Neural cell (in vitro differentiated cells): ENCODE results near the gene FTL. TPM values are rescaled to one million over a fixed set of nuclear protein-coding genes. Genes with fewer than 3 reads are reported as not detected.

ENCODE experiments used
- H2AFZ ChIP-seq: fragments of 200-600, 300-800 bp; sonication (generic), shearing (Covaris generic); 2 replicates; pipeline ENCODE4 v1.6.0; 2014; ENCODE audit warnings: low read depth, mild to moderate bottlenecking, antibody characterized with exemption, low read length, moderate library complexity
- H3F3A ChIP-seq: fragments of 200-600 bp; shearing (Covaris generic); 2 replicates; pipeline ENCODE4 v1.6.1; 2016; ENCODE audit warnings: mild to moderate bottlenecking, moderate library complexity, mixed read lengths, antibody characterized with exemption, low read length; ENCODE audit not compliant: insufficient read depth, poor library complexity, severe bottlenecking
- H3K27ac ChIP-seq: fragments of 200-600, 300-800 bp; sonication (generic), shearing (Covaris generic); 2 replicates; pipeline ENCODE4 v1.5.1; 2014; ENCODE audit warnings: mild to moderate bottlenecking, low read length, moderate library complexity
- H3K27me3 ChIP-seq: fragments of 300-800, 200-600 bp; sonication (generic), shearing (Covaris generic); 2 replicates; pipeline ENCODE4 v1.6.0; 2014; ENCODE audit warnings: mild to moderate bottlenecking, low read depth, low read length, moderate library complexity; ENCODE audit not compliant: insufficient read depth
- H3K36me3 ChIP-seq: fragments of 300-800, 200-600 bp; sonication (generic), shearing (Covaris generic); 2 replicates; pipeline ENCODE4 v1.5.1; 2014; ENCODE audit warnings: mild to moderate bottlenecking, antibody characterized with exemption, low read length, moderate library complexity; ENCODE audit not compliant: insufficient read depth
- H3K4me2 ChIP-seq: fragments of 300-800, 200-600 bp; sonication (generic), shearing (Covaris generic); 2 replicates; pipeline ENCODE4 v1.6.0; 2014; ENCODE audit warnings: mild to moderate bottlenecking, low read length
- H3K4me3 ChIP-seq: fragments of 300-800, 200-600 bp; sonication (generic), shearing (Covaris generic); 2 replicates; pipeline ENCODE4 v1.5.1; 2014; ENCODE audit warnings: mild to moderate bottlenecking, low read length, moderate library complexity
- H3K79me2 ChIP-seq: fragments of 200-600 bp; shearing (Covaris generic); replicated peaks from 2 replicates; pipeline ENCODE4 v1.6.0; 2014; ENCODE audit warnings: mild to moderate bottlenecking, low read length, moderate library complexity; ENCODE audit not compliant: insufficient read depth
- H3K9ac ChIP-seq: fragments of 300-800, 200-600 bp; sonication (generic), shearing (Covaris generic); 2 replicates; pipeline ENCODE4 v1.6.1; 2016; ENCODE audit warnings: mild to moderate bottlenecking, low read length, mixed read lengths
- H3K9me2 ChIP-seq: fragments of 200-600 bp; shearing (Covaris generic); 2 replicates; pipeline ENCODE4 v1.6.1; 2016; ENCODE audit warnings: mild to moderate bottlenecking, low read length, mixed read lengths; ENCODE audit not compliant: insufficient read depth
- H3K9me3 ChIP-seq: fragments of 200-600, 300-800 bp; sonication (generic), shearing (Covaris generic); 2 replicates; pipeline ENCODE4 v1.6.1; 2016; ENCODE audit warnings: mild to moderate bottlenecking, mixed run types, low read length, moderate library complexity, mixed read lengths
- H4K20me1 ChIP-seq: fragments of 200-600 bp; shearing (Covaris generic); 2 replicates; pipeline ENCODE4 v1.6.1; 2016; ENCODE audit warnings: mild to moderate bottlenecking, mixed run types; ENCODE audit not compliant: insufficient read depth
- EP300 ChIP-seq: fragments of 450-650 bp; conservative IDR thresholded peaks from 2 replicates; pipeline ENCODE4 v1.6.1; 2014; ENCODE audit warnings: antibody characterized with exemption, mild to moderate bottlenecking, moderate library complexity; ENCODE audit not compliant: poor library complexity, severe bottlenecking
- EZH2 ChIP-seq: fragments of 200-600, 300-800 bp; shearing (Covaris generic), sonication (generic); IDR thresholded peaks from 2 replicates; pipeline ENCODE4 v1.6.1; 2014; ENCODE audit warnings: antibody characterized with exemption, low read length, borderline replicate concordance, mild to moderate bottlenecking; ENCODE audit not compliant: insufficient read depth, poor library complexity, severe bottlenecking
- MXI1 ChIP-seq: fragments of 450-650 bp; conservative IDR thresholded peaks from 2 replicates; pipeline ENCODE4 v1.6.1; 2014; ENCODE audit warnings: antibody characterized with exemption, mild to moderate bottlenecking; ENCODE audit not compliant: poor library complexity, severe bottlenecking
- POLR2AphosphoS5 ChIP-seq: IDR thresholded peaks from 2 replicates; pipeline ENCODE4 v1.6.1; 2012
- RAD21 ChIP-seq: fragments of 450-650 bp; conservative IDR thresholded peaks from 2 replicates; pipeline ENCODE4 v1.6.1; 2014; ENCODE audit warnings: antibody characterized with exemption, mild to moderate bottlenecking, moderate library complexity
- SMC3 ChIP-seq: fragments of 450-650 bp; conservative IDR thresholded peaks from 2 replicates; pipeline ENCODE4 v1.6.1; 2014; ENCODE audit warnings: antibody characterized with exemption, mild to moderate bottlenecking, moderate library complexity; ENCODE audit not compliant: poor library complexity
- TAF1 ChIP-seq: IDR thresholded peaks from 2 replicates; pipeline ENCODE4 v1.6.1; 2012; ENCODE audit warnings: low read depth
- polyA plus RNA-seq: library from polyadenylated mRNA; depleted of rRNA; stranded (reverse); fragments of >200 nt; gene quantifications from 2 replicates; pipeline ENCODE4 v1.2.3, GENCODE V29; 2014
- TF ChIP-seq, protein P1 (sequence below): fragments of 450-650 bp; IDR thresholded peaks from 2 replicates; pipeline ENCODE4 v1.5.1; 2014; ENCODE audit warnings: antibody characterized with exemption, mild to moderate bottlenecking, moderate library complexity; ENCODE audit not compliant: poor library complexity, severe bottlenecking
- TF ChIP-seq, protein P2 (sequence below): IDR thresholded peaks from 2 replicates; pipeline ENCODE4 v1.6.1; 2012; ENCODE audit warnings: borderline replicate concordance

The FTL gene
- polyA plus RNA-seq, 1 donor from 2014 or later = 886 TPM

DNA sequence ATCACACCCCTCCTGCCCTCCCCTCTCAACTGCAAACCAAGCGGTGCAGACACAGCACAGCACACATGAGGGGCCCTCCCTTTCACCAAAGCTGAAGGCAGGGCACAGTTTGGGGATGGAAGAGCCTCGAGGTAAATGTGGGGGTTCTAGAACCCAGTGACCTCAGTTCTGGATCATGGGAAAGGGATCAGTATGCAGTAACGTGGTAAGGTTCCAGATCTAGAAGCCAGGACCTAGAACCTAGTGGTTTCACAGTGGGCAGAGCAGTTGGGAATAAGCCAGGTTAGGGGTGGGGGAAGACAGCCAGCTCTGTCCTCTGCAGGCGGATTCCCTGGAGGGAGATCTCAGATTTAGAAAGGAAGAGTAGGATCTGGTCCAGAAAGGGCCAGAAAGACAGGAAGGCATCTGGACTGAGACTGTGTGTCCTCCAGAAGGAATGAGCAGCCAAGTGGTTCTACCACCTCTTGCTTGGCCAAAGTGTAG, 3.1 kb downstream of the FTL start:
- H2AFZ ChIP-seq = no peak overlapping the region
- H3K27me3 ChIP-seq = no peaks in the 10 kb centered on the region
- peaks cover 6% of the 10 kb centered on the region for H3K79me2 ChIP-seq
- no peak overlapping the region for H3K9ac ChIP-seq
- no peak for TF ChIP-seq MXI1
- TF ChIP-seq TAF1 = no peak
- TF ChIP-seq EZH2 = no peak
- no peak for TF ChIP-seq RAD21
- no peak for TF ChIP-seq SMC3
- no peak for TF ChIP-seq POLR2AphosphoS5
- TF ChIP-seq, protein P1, sequence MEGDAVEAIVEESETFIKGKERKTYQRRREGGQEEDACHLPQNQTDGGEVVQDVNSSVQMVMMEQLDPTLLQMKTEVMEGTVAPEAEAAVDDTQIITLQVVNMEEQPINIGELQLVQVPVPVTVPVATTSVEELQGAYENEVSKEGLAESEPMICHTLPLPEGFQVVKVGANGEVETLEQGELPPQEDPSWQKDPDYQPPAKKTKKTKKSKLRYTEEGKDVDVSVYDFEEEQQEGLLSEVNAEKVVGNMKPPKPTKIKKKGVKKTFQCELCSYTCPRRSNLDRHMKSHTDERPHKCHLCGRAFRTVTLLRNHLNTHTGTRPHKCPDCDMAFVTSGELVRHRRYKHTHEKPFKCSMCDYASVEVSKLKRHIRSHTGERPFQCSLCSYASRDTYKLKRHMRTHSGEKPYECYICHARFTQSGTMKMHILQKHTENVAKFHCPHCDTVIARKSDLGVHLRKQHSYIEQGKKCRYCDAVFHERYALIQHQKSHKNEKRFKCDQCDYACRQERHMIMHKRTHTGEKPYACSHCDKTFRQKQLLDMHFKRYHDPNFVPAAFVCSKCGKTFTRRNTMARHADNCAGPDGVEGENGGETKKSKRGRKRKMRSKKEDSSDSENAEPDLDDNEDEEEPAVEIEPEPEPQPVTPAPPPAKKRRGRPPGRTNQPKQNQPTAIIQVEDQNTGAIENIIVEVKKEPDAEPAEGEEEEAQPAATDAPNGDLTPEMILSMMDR = no peak
- TF ChIP-seq EP300 = no peak
- TF ChIP-seq, protein P2, sequence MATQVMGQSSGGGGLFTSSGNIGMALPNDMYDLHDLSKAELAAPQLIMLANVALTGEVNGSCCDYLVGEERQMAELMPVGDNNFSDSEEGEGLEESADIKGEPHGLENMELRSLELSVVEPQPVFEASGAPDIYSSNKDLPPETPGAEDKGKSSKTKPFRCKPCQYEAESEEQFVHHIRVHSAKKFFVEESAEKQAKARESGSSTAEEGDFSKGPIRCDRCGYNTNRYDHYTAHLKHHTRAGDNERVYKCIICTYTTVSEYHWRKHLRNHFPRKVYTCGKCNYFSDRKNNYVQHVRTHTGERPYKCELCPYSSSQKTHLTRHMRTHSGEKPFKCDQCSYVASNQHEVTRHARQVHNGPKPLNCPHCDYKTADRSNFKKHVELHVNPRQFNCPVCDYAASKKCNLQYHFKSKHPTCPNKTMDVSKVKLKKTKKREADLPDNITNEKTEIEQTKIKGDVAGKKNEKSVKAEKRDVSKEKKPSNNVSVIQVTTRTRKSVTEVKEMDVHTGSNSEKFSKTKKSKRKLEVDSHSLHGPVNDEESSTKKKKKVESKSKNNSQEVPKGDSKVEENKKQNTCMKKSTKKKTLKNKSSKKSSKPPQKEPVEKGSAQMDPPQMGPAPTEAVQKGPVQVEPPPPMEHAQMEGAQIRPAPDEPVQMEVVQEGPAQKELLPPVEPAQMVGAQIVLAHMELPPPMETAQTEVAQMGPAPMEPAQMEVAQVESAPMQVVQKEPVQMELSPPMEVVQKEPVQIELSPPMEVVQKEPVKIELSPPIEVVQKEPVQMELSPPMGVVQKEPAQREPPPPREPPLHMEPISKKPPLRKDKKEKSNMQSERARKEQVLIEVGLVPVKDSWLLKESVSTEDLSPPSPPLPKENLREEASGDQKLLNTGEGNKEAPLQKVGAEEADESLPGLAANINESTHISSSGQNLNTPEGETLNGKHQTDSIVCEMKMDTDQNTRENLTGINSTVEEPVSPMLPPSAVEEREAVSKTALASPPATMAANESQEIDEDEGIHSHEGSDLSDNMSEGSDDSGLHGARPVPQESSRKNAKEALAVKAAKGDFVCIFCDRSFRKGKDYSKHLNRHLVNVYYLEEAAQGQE = no peak
- H3K4me2 ChIP-seq = no peak overlapping the region
- H4K20me1 ChIP-seq = no peaks in the 10 kb centered on the region
- H3K36me3 ChIP-seq = peaks cover 5% of the 10 kb centered on the region
- H3K9me3 ChIP-seq = no peaks in the 10 kb centered on the region
- H3K4me3 ChIP-seq = no peak overlapping the region
- H3K27ac ChIP-seq = no peak overlapping the region
- no peaks in the 10 kb centered on the region for H3F3A ChIP-seq
- no peaks in the 10 kb centered on the region for H3K9me2 ChIP-seq

DNA sequence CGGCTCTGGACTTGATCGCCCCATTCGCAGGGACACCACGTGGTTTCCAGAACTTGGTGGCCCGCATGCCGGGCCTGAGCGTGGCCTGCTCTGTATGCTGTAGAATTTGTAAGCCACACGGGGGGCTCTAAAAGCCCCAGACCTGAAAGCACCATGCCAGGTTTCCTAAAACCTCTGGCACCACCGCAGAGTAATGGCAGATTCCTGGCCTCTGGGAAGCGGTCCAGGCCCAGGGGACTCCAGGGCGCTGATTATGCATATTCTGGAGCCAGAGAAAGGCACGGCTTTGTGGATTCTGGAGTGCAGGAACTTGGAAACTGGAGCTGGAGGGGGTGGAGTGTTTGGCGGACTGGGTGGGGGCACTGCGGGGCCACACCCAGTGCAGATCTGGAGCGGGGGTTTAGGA, 3.7 kb downstream of the FTL start:
- H4K20me1 ChIP-seq = no peaks in the 10 kb centered on the region
- no peaks in the 10 kb centered on the region for H3K9me3 ChIP-seq
- no peak overlapping the region for H3K9ac ChIP-seq
- TF ChIP-seq MXI1 (no peak), TAF1 (no peak), EZH2 (no peak), EP300 (no peak), RAD21 (no peak)
- TF ChIP-seq, protein P1 = no peak
- TF ChIP-seq, protein P2 = no peak
- no peak overlapping the region for H3K4me3 ChIP-seq
- H3K27me3 ChIP-seq = no peaks in the 10 kb centered on the region
- peaks cover 5% of the 10 kb centered on the region for H3K36me3 ChIP-seq
- peaks cover 6% of the 10 kb centered on the region for H3K79me2 ChIP-seq
- H3F3A ChIP-seq = no peaks in the 10 kb centered on the region
- H2AFZ ChIP-seq = no peak overlapping the region
- no peak overlapping the region for H3K27ac ChIP-seq
- H3K9me2 ChIP-seq = no peaks in the 10 kb centered on the region
- no peak overlapping the region for H3K4me2 ChIP-seq
